Endometrial microvascular endothelial cells (primary cell): ENCODE data around the gene CIAO2B. TPM values are rescaled to one million over a fixed set of nuclear protein-coding genes. Genes with fewer than 3 reads are reported as not detected.
"Not testable (repeated sequence)": the region's sequence is repeated elsewhere in the genome, so short reads cannot be mapped to it uniquely, and the experiment has no call there.

Source experiments
- in situ Hi-C: cut with HindIII; loops from 2 replicates; pipeline ENCODE4 v1.10.0; 2017; ENCODE audit warnings: low sequenced_read_pairs, low pct_unique_long_range_greater_than_20kb; ENCODE audit errors: inconsistent ontology term
- total RNA-seq: library from RNA; depleted of rRNA; stranded (reverse); fragments of >200 nt; gene quantifications from one replicate; pipeline ENCODE4 v1.2.3, GENCODE V29; 2015; ENCODE audit errors: inconsistent ontology term

CIAO2B gene
- total RNA-seq, result 69.0 TPM

DNA sequence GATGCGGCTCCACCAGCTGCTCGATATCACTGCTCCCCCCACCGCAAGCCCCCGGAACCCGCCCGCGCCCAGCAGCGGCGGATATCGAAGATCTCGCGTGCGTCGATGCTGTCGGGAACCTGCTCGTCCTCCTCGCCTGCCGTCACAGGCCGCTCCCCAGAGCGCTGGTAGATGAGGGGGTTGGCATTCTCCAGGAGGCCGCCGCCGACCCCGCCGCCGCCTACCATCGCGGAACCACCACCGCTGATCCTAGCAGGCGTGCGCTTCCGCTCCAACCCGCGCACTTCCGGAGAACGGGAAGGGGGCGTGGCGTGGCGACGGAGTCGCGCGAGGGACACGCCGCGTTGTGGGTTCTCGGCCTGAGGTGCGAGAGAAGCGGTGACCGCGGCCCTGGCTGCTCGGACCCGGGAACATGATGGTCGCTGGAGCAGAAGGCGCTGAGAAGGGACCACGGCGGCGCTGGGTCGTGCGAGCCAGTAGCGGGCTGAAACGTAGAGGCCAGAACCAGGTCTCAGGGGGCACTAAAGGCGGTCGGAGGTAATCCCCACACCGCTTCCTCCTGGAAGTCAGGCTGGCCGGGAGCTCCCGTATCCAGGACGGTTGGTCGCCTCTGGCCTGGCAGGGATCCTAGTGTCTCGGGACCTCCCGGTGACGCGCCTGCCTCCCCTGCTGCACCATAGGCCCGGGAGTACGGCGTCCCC is at the start of gene CIAO2B:
Gene CIAO2B, minus strand, starts transcription at position 265 of the 701 bp plus-strand sequence. Its CDS starts 38 bp downstream, at position 227.
- in situ Hi-C loops, result no loop called here

DNA sequence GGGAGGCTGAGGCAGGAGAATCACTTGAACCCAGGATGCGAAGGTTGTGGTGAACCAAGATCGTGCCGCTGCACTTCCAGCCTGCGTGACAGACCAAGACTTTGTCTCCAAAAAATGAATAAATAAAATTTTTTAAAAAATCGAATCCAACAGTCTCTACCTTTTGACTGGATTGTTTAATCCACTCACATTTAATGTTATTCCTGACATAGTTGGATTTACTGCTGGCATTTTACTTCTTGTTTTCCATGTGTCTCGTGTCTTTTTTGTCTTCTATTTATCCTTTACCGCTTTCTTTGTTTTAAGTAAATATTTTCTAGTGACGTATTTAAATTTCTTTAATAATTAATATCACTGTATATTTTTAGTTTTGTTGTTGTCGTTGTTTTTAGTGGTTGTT is 48.8 kb upstream of the CIAO2B start:
- in situ Hi-C loops, result no loop called here

DNA sequence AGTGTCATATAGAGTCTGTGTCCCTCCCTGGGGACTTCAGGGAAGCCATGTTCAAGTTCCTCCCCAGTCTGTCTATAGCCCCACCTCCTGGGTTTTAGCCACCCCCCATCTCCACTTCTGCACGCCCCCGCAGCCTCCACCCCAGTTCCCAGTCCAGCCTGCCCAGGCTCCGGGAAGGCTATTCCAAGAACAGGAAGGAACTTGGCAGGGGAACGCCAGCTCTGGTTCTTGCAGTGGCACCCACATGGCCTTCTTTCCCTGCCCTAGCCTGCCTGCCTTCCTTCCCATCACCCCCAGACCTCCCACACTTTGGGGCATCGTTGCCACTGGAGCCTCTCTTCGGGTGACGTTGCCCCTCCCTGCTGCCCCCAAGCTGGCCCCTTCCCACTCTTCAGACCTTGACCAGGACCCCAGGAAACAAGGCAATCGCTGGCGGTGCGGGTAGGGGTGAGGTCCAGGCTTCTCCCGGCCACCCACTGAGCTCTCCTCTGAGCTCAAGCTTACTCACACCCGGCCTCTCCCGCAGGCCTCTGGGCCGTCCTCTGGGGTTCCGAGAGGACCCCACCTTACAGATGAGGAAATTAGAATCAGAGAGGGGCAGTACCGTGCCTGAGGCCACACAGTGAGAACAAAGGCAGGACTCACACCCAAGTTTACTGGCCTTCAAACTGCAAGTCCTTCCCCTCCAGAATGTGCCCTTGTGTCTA is 45.0 kb upstream of the CIAO2B start:
- in situ Hi-C loops, result no loop called here

DNA sequence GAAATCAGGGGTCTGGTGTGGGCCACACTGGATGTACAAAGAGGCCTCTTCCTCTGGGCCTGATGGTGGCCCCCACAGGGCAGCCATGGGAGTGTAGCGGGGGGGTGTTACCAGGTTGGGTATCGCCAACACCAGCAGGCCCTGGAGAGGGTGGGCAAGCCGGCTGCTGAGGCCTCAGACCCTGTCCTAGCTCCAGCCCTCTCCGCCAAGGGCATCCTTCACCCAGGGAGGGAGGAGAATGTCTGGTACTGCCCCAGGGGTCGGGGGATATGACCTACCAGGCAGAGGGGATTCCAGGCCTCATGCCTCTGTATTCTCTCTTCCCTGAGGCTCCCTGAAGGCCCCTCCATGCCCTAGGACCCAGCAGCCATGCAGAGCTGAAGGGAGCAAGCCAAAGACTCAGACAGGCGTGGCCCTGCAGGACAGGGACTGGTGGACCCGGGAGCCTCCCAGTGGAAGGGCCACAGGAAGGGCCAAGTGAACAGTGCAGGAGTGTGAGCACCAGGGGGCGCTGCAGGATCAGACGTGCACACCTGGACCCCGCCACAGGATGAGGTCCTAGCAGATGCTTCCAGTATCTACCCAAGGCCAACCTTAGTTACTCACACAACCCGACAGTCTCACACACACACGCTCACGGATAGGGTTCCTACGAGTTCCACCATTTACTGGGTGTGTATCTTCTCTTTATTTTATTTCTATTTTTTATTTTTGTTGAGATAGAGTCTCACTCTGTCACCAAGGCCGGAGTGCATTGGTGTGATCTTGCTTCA is 43.3 kb upstream of the CIAO2B start:
- in situ Hi-C loops, result no loop called here

DNA sequence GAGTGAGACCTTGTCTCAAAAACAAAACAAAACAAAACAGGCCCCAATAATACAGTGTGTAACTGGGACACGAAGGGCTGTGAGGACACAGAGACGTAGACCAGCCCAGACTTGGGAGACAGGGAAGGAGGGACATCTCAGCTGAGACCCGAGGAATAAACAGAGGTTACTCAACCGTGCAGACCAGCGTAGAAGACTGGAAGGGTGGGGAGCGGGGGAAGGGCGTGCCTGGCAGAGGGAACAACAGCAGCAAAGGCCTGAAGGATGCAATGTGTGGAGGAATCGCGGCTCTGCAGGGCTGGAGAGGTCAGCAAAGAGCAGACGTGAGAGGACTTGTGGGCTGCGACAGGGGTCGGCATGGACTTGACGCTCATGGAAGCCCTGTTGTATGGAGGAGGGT is 42.5 kb upstream of the CIAO2B start:
- in situ Hi-C loops, result no loop called here

DNA sequence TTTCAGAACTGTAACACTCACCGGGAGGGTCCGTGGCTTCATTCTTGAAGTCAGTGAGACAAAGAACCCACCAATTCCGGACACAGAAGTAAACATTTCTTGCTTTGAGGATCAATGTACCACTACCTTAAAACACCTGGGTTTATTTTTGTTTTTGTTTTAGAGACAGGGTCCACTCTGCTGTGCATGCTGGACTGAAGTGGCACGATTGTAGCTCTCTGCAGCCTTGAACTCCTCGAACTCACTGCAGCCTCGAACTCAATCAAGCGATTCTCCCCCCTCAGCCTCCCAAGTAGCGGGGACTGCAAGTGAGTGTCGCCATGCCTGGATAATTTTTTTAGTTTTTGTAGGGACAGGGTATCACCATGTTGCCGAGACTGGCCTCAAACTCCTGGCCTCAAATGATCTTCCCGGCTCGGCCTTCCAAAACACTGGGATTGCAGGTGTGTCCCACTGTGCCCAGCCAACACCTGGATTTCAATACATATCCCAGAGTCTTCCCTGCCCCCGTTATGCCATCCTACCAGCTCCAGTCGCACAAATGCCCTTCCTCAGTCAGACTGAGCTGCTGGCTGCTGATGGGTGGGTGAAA is 41.2 kb upstream of the CIAO2B start:
- in situ Hi-C loops, result no loop called here

DNA sequence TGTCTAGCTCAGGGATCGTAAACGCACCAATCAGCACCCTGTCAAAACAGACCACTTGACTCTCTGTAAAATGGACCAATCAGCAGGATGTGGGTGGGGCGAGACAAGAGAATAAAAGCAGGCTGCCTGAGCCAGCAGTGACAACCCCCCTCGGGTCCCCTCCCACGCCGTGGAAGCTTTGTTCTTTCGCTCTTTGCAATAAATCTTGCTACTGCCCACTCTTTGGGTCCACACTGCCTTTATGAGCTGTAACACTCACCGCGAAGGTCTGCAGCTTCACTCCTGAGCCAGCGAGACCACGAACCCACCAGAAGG is 40.7 kb upstream of the CIAO2B start:
- in situ Hi-C loops, result not testable (repeated sequence)

DNA sequence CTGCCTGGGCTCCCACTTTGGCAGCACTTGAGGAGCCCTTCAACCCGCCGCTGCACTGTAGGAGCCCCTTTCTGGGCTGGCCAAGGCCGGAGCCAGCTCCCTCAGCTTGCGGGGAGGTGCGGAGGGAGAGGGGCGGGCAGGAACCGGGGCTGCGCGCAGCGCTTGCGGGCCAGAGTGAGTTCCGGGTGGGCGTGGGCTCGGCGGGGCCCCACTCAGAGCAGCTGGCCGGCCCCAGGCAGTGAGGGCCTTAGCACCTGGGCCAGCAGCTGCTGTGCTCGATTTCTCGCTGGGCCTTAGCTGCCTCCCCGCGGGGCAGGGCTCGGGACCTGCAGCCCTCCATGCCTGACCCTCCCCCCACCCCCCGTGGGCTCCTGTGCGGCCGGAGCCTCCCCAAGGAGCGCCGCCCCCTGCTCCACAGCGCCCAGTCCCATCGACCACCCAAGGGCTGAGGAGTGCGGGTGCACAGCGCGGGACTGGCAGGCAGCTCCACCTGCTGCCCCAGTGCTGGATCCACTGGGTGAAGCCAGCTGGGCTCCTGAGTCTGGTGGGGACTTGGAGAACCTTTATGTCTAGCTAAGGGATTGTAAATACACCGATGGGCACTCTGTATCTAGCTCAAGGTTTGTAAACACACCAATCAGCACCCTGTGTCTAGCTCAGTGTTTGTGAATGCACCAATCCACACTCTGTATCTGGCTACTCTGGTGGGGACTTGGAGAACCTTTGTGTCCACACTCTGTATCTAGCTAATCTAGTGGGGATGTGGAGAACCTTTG is 40.1 kb upstream of the CIAO2B start:
- in situ Hi-C loops, result not testable (repeated sequence)

DNA sequence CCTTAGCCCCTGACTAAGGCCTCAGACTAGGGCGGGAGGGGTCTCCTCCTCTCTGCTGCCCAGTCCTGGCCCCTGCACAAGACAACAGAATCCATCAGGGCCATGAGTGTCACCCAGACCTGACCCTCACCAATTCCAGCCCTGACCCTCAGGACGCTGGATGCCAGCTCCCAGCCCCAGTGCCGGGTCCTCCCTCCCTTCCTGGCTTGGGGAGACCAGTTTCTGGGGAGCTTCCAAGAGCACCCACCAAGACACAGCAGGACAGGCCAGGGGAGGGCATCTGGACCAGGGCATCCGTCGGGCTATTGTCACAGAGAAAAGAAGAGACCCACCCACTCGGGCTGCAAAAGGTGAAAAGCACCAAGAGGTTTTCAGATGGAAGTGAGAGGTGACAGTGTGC is 39.5 kb upstream of the CIAO2B start:
- in situ Hi-C loops, result no loop called here

DNA sequence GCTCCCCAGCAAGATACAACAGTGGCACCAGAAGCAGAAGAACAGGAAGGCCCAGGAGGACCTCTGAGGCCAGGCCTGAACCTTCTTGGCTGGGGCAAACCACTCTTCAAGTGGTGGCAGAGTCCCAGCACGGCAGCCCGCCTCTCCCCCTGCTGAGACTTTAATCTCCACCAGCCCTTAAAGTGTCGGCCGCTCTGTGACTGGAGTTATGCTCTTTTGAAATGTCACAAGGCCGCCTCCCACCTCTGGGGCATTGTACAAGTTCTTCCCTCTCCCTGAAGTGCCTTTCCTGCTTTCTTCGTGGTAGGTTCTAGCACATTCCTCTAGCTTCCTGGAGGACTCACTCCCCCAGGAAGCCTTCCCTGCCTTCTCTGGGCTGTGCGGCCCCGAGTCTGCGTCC is 38.8 kb upstream of the CIAO2B start:
- in situ Hi-C loops, result no loop called here

DNA sequence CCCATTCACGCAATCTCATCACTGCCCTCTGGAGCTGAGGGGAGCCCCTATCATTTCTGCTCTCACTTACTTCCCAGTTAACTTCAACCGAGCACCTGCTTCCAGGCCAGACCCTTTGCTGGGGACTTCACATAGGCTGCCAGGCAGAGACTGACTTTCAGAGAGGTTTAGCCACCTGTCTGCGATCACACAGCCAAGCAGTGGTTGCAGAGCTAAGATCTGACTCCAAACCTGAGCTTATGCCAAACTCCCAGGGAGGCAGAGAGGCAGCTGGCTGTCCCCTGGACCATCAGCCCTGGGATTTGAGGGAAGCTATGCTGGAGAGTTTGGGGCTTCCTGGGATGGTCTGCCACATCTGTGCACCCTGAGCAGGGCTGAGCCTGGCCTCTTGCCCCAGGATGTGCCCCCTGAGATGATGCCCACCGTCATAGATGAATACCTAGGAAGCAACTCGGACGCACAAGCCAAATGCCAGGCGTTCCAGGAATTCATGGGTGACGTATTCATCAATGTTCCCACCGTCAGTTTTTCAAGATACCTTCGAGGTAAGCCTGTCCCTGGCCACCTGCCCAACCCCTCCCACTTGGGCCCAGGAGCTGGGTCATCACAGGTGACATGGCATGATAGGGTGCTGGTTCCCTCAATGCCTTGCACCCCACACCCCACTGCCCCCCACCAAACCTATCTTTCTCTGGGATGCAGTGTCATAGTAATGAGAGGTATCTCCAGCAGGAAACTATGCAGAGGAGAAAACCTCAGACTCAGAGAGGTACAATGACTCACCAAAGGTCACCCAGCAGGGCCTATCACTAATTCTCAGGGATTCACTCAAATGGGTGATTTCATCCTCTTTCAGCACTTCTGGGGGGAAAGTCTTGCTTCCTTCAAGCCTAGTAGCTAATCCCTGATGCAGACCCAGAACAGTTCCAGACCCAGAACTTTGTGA is 36.8 kb upstream of the CIAO2B start:
- in situ Hi-C loops, result no loop called here

DNA sequence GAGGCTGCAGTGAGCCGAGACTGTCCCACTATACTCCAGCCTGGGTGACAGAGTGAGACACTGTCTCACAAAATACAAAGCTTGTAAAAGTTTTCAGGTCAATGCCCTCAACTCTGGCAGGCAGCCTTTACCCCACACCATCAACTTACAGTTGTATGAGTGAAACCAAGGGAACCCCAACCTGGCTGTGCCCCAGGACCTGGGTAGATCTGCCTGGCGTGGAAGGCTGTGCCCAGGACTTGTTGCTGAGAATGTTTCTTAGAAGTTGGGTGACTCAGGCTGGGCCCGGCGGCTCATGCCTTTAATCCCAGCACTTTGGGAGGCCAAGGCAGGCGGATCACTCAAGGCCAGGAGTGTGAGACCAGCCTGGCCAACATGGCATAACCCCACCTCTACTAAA is 34.6 kb upstream of the CIAO2B start:
- in situ Hi-C loops, result no loop called here

DNA sequence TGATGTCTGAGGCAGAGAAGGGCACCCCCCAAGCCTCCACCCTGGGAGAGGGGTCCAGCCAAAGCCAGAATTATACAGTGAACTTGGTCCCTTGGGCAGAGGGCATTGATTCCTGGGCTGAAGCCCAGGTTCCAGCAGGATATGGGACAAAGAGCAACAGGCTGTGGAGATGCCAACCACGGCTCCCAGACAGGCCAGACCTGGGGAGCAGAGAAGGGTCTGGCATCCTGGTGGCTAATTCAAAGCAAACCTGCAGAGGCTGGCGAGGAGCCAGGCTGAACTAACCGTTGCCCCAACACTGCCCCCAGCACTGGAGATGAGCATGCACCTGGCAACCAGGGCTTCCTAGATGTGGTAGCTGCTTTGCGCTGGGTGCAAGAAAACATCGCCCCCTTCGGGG is 29.8 kb upstream of the CIAO2B start:
- in situ Hi-C loops, result no loop called here

DNA sequence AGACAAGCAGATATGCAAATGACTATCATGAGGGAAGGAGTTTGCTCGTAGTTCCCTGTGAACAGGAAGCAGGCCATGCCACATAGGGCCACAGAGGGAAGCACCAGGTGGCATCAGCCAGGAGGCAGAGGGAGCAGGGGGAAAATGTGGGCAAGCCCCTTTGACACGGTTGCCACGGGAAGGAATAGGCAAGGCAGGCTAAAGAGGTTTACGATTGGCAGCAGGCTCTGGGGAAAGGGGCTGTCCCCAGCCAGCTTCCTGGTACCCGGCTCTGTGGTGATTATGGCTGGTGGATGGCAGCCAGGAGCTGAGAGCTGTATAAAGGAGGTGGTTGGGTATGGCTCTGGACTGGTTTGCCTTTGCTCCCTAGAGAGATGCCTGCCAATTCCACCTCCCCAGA is 27.7 kb upstream of the CIAO2B start:
- in situ Hi-C loops, result no loop called here

DNA sequence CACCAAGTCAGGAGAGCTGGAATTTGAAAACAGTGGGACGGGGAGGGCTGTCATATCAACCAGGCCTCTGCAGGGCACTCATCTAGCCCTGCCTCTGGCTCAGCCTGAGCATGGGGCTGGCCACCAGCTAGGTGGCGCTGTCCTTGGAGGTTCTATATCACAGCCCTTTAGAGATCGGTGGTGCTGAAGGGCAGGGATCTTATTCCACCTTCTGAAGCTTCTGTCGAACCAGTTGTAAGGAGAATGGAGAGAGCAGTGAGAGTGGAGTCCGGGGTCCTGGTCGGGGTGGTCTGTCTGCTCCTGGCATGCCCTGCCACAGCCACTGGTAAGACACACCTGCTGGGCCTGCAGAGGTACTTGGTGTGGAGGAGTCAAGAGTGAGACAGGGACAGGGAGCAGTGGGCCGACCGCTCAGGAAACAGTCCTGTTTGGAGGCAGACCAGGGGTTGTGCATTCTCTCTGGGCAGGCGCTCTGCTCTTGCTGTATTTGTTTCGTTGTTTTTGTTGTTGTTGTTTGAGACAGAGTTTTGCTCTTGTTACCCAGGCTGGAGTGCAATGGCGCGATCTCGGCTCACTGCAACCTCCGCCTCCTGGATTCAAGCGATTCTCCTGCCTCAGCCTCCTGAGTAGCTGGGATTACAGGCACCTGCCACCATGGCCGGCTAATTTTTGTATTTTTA is 27.0 kb upstream of the CIAO2B start, which contains the start of gene CES3:
Gene CES3, plus strand, starts transcription at position 202 of the 680 bp plus-strand sequence. Its CDS starts 42 bp downstream, at position 244.
- in situ Hi-C loops, result no loop called here

DNA sequence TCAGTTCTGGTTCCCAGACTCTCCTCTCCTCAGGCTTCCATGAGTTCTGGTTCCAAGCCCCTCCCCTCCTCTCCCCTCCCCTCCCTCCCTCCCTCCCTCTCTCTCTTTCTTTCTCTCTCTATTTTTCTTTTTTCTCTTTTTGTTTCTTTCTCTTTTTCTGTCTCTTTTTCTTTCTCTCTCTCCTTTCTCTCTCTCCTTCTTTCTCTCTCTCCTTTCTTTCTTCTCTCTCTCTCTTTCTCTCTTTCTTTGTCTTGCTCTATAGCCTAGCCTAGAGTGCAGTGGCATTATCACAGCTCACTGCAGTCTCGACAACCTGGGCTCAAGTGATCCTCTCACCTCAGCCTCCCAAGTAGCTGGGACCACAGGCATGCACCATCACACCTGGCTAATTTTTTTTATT is 26.1 kb upstream of the CIAO2B start:
- in situ Hi-C loops, result no loop called here

DNA sequence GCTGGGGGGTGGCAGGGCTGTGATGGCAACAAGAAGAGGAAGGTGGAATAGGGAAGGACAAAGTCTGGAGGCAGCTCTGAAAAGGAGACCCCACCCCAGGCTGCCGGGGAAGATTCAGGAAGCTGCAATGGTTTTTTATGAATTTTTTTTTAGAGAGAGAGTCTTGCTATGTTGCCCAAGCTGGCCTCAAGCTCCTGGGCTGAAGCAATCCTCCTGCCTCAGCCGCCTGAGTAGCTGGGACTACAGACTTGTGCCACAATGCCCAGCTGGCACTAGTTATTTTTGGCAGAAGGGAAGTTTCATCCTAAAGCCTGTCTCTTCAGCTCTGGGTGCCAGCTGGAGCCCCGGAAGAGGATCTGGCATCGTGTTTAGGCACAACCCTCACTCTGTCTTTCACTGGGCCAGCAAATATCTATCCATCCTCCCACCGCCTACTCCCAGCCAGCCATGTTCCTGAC is 25.5 kb upstream of the CIAO2B start:
- in situ Hi-C loops, result no loop called here
